Naive thymus-derived CD4-positive, alpha-beta T cell (primary cell): ENCODE data around the gene YAE1. TPM values are rescaled to one million over a fixed set of nuclear protein-coding genes. Genes with fewer than 3 reads are reported as not detected.

Source experiments
- ATAC-seq: fragments of 150-1000 bp; cut with Tn5 transposase; 2 replicates; pipeline ENCODE4 v1.10.0; 2021; ENCODE audit warnings: mild to moderate bottlenecking, moderate library complexity
- CTCF ChIA-PET: fragments of 350-600 bp; sonication (Branson Sonifier 250); formaldehyde crosslinking; loops from one replicate; lab custom pipeline; 2021; ENCODE audit warnings: antibody characterized with exemption; lab: Charles Lee
- POLR2A ChIA-PET: fragments of 350-600 bp; sonication (Branson Sonifier 250); formaldehyde crosslinking; loops from one replicate; lab custom pipeline; 2021; ENCODE audit warnings: antibody characterized with exemption, inconsistent platforms; lab: Charles Lee
- DNase-seq, 9 donors: peaks; one replicate each; pipeline versions ENCODE4 v3.0.0 to v3.0.0-alpha.2; 2020 to 2022; ENCODE audit warnings: mixed read lengths in 1 of 9
- H3K27ac ChIP-seq: one replicate; pipeline ENCODE4 v1.7.0; 2013; ENCODE audit warnings: mild to moderate bottlenecking, low read depth, low read length, moderate library complexity
- H3K27me3 ChIP-seq, 2 donors: one replicate each; pipeline ENCODE4 v1.7.0; 2013; ENCODE audit warnings: low read length in 2 of 2, mild to moderate bottlenecking in 2 of 2, moderate library complexity in 2 of 2; ENCODE audit not compliant: control insufficient read depth in 2 of 2, insufficient read depth in 2 of 2
- H3K36me3 ChIP-seq, 3 experiments: 1 replicate in 2 of 3; 2 replicates in 1 of 3; pipeline ENCODE4 v1.7.0; 2013; ENCODE audit warnings: low read length in 3 of 3, mild to moderate bottlenecking in 3 of 3, moderate library complexity in 1 of 3; ENCODE audit not compliant: insufficient read depth in 3 of 3, control insufficient read depth in 2 of 3
- H3K4me1 ChIP-seq, 2 donors: one replicate each; pipeline ENCODE4 v1.7.0; 2013; ENCODE audit warnings: low read length in 2 of 2, mild to moderate bottlenecking in 2 of 2, moderate library complexity in 1 of 2; ENCODE audit not compliant: control insufficient read depth in 2 of 2, insufficient read depth in 2 of 2
- H3K4me3 ChIP-seq: 2 replicates; pipeline ENCODE4 v1.7.0; 2013; ENCODE audit warnings: mild to moderate bottlenecking, low read length
- H3K9me3 ChIP-seq, 3 experiments: 1 replicate in 2 of 3; 2 replicates in 1 of 3; pipeline ENCODE4 v1.7.0; 2013; ENCODE audit warnings: low read length in 3 of 3; ENCODE audit not compliant: control insufficient read depth in 2 of 3
- H3K27ac Mint-ChIP-seq, 9 donors: one replicate each; pipeline ENCODE4 v1.8.0; 2020 to 2022; ENCODE audit warnings: mixed read lengths in 9 of 9, mild to moderate bottlenecking in 8 of 9, moderate library complexity in 5 of 9, inconsistent platforms in 2 of 9
- H3K27me3 Mint-ChIP-seq, 5 donors: one replicate each; pipeline ENCODE4 v1.8.0; 2021 to 2022; ENCODE audit warnings: mixed read lengths in 5 of 5, mild to moderate bottlenecking in 1 of 5
- H3K36me3 Mint-ChIP-seq, 5 donors: one replicate each; pipeline ENCODE4 v1.8.0; 2020 to 2022; ENCODE audit warnings: mixed read lengths in 5 of 5, mild to moderate bottlenecking in 3 of 5, inconsistent platforms in 1 of 5
- H3K4me1 Mint-ChIP-seq, 7 donors: one replicate each; pipeline ENCODE4 v1.8.0; 2020 to 2022; ENCODE audit warnings: mixed read lengths in 7 of 7, mild to moderate bottlenecking in 3 of 7, inconsistent platforms in 1 of 7
- H3K4me3 Mint-ChIP-seq, 10 donors: one replicate each; pipeline ENCODE4 v1.8.0; 2020 to 2022; ENCODE audit warnings: mild to moderate bottlenecking in 10 of 10, mixed read lengths in 10 of 10, moderate library complexity in 6 of 10, inconsistent platforms in 2 of 10
- H3K9me3 Mint-ChIP-seq, 11 donors: one replicate each; pipeline ENCODE4 v1.8.0; 2020 to 2022; ENCODE audit warnings: mixed read lengths in 11 of 11, mild to moderate bottlenecking in 4 of 11, inconsistent platforms in 1 of 11, moderate library complexity in 1 of 11
- intact Hi-C, 2 donors: fragments of 100-400 bp; cut with micrococcal nuclease; formaldehyde crosslinking; loops; one replicate each; pipeline ENCODE4 v1.15.1; 2023
- polyA plus RNA-seq, 2 donors: library from polyadenylated mRNA; unstranded; fragments of 300-500 nt; fragmentation: Illumina TruSeq; gene quantifications; one replicate each; pipeline ENCODE4 v1.2.3, GENCODE V29; 2021
- total RNA-seq, 6 experiments: library from RNA in 5 of 6; stranded (reverse) in 5 of 6; gene quantifications; 1 replicate in 5 of 6; 2 replicates in 1 of 6; pipeline ENCODE4 v1.2.3 and lab custom pipeline; 2021 to 2026

The YAE1 gene
- total and polyA plus RNA-seq, 7 experiments from 2014 or later = 10.2 to 34.2 (median 18.9) TPM

DNA sequence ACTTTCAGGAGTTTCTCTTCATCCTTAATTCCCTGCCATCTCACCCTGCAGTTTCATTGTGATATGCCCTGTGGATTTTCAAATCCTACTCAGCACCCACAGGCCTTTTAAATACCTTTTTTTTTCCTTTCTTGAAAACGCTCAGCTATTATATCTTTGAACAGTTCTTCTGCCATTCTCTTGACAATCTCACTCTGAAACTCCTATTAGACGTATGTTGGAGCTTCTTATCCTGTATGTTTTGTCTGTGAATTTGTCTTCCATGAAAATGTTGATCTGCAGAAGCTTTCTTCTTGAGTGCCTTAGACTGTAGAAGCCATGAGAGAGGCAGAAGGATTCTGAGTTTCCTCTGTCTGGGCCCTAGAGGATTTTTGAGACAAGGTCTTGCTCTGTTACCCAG lies 18.9 kb upstream of the YAE1 start:
- intact Hi-C loops = no loop called here
- DNase-seq (no peak), ATAC-seq (no peak)
- H3K4me3 ChIP-seq = no peak overlapping the region
- peaks cover 0 to 7% (median 0%) of the 10 kb centered on the region in 5 donors for H3K27me3 Mint-ChIP-seq
- H3K4me3 Mint-ChIP-seq = no peak overlapping the region
- ChIA-PET CTCF (no interaction called here), POLR2A (no interaction called here)
- peaks cover 0 to 5% (median 0%) of the 10 kb centered on the region in 3 experiments for H3K9me3 ChIP-seq
- no peaks in the 10 kb centered on the region for H3K27me3 ChIP-seq
- H3K36me3 ChIP-seq = no peaks in the 10 kb centered on the region
- no peak overlapping the region for H3K27ac Mint-ChIP-seq
- H3K36me3 Mint-ChIP-seq = peaks cover 0 to 20% (median 14%) of the 10 kb centered on the region in 5 donors
- no peaks in the 10 kb centered on the region for H3K4me1 ChIP-seq
- no peaks in the 10 kb centered on the region for H3K4me1 Mint-ChIP-seq
- H3K27ac ChIP-seq = no peak overlapping the region
- peaks cover 5 to 27% (median 15%) of the 10 kb centered on the region in 11 donors for H3K9me3 Mint-ChIP-seq

- Mint-ChIP-seq H3K4me1 (no peaks in the 10 kb centered on the region), H3K9me3 (peaks cover 5 to 27% (median 13%) of the 10 kb centered on the region in 11 donors), H3K4me3 (no peak overlapping the region), H3K27me3 (peaks cover 0 to 13% (median 5%) of the 10 kb centered on the region in 5 donors), H3K27ac (no peak overlapping the region), H3K36me3 (peaks cover 0 to 20% (median 14%) of the 10 kb centered on the region in 5 donors)
- H3K4me3 ChIP-seq = no peak overlapping the region
- H3K27me3 ChIP-seq = no peaks in the 10 kb centered on the region
- H3K9me3 ChIP-seq = peaks cover 0 to 5% (median 0%) of the 10 kb centered on the region in 3 experiments
- no peak for ATAC-seq
- intact Hi-C loops = no loop called here
- ChIA-PET CTCF (no interaction called here), POLR2A (no interaction called here)
- H3K27ac ChIP-seq = no peak overlapping the region
- no peaks in the 10 kb centered on the region for H3K36me3 ChIP-seq
- H3K4me1 ChIP-seq = no peaks in the 10 kb centered on the region
- DNase-seq = no peak
These were observed 15.8 kb upstream of the YAE1 start for GRCh38 chr7:39550411-39550810.

GRCh38 chr7:39553436-39553835 lies 12.8 kb upstream of the YAE1 start:
- Histone ChIP-seq H3K27me3 (no peaks in the 10 kb centered on the region), H3K27ac (no peak overlapping the region), H3K4me1 (no peaks in the 10 kb centered on the region), H3K9me3 (no peaks in the 10 kb centered on the region), H3K36me3 (no peaks in the 10 kb centered on the region), H3K4me3 (no peak overlapping the region)
- Mint-ChIP-seq H3K36me3 (peaks cover 0 to 7% (median 3%) of the 10 kb centered on the region in 5 donors), H3K9me3 (peaks cover 0 to 4% (median 2%) of the 10 kb centered on the region in 11 donors), H3K27ac (no peak overlapping the region), H3K4me3 (no peak overlapping the region), H3K4me1 (no peaks in the 10 kb centered on the region), H3K27me3 (peaks cover 0 to 36% (median 12%) of the 10 kb centered on the region in 5 donors)
- DNase-seq (no peak), ATAC-seq (no peak)
- intact Hi-C loops = no loop called here
- CTCF ChIA-PET = no interaction called here
- POLR2A ChIA-PET = no interaction called here

DNA sequence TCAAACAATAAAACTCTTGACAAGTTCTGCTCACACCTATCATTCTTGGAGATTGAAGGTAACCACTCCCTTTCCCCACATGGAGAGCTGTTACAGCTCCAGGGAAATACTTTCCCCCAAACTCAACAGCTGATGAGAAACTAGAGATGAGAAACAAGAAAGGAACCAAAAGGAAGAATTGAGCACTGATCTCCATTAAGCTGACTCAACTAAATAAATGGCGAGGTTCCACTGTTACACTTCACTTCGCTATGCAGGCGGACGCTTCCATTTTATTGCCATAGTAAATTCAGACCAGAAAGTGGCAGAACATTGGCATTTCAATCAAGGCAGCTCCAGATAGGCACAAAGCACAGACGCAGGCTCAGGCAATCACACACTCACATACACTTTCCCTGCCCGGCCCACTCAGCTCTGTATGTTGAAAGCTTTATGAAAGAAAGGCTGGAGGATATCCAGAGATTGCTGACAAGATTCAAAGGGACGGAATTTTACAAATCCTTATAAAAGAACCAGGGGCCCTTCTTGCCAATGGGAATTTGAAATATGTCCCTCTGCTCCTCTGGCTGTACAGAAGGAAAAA lies 11.5 kb upstream of the YAE1 start:
- no peaks in the 10 kb centered on the region for H3K9me3 ChIP-seq
- ATAC-seq (no peak), DNase-seq (no peak)
- H3K27me3 ChIP-seq = no peaks in the 10 kb centered on the region
- no peak overlapping the region for H3K27ac ChIP-seq
- intact Hi-C loops = no loop called here
- Mint-ChIP-seq H3K9me3 (no peaks in the 10 kb centered on the region), H3K27me3 (peaks cover 0 to 39% (median 12%) of the 10 kb centered on the region in 5 donors), H3K4me1 (no peaks in the 10 kb centered on the region), H3K27ac (no peak overlapping the region), H3K36me3 (peaks cover 0 to 4% (median 0%) of the 10 kb centered on the region in 5 donors), H3K4me3 (no peak overlapping the region)
- no peak overlapping the region for H3K4me3 ChIP-seq
- no peaks in the 10 kb centered on the region for H3K36me3 ChIP-seq
- ChIA-PET POLR2A (no interaction called here), CTCF (no interaction called here)
- H3K4me1 ChIP-seq = no peaks in the 10 kb centered on the region

DNA sequence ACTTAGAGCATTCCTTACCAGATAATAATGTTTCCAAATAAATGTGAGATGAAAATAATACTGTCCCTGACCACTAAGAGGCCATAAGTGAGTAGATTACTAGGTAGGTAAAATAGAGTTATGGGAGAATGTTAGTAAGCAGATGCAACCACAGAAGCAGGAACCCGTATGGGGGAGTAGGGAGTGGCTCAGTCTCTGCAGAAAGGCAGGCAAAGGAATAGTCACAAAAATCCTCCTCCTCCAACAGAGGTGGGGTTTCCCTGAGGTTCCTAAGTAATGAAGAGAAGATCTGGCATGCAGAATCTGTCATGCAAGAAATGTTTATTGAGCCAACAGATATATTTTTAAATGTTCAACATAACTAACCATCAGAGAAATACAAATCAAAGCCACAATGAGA lies 9.0 kb upstream of the YAE1 start:
- no peaks in the 10 kb centered on the region for H3K4me1 ChIP-seq
- H3K27ac Mint-ChIP-seq = no peak overlapping the region
- DNase-seq = no peak
- no peak for ATAC-seq
- H3K9me3 ChIP-seq = no peaks in the 10 kb centered on the region
- no peak overlapping the region for H3K27ac ChIP-seq
- peaks cover 0 to 59% (median 16%) of the 10 kb centered on the region in 5 donors for H3K27me3 Mint-ChIP-seq
- H3K9me3 Mint-ChIP-seq = no peaks in the 10 kb centered on the region
- no peaks in the 10 kb centered on the region for H3K36me3 ChIP-seq
- POLR2A ChIA-PET = no interaction called here
- H3K4me3 Mint-ChIP-seq = no peak overlapping the region
- intact Hi-C loops = no loop called here
- no peaks in the 10 kb centered on the region for H3K27me3 ChIP-seq
- CTCF ChIA-PET = no interaction called here
- H3K4me3 ChIP-seq = no peak overlapping the region
- H3K36me3 Mint-ChIP-seq = no peaks in the 10 kb centered on the region
- no peaks in the 10 kb centered on the region for H3K4me1 Mint-ChIP-seq

GRCh38 chr7:39557911-39558310 lies 8.3 kb upstream of the YAE1 start:
- Histone ChIP-seq H3K27me3 (no peaks in the 10 kb centered on the region), H3K27ac (no peak overlapping the region), H3K4me3 (no peak overlapping the region), H3K9me3 (no peaks in the 10 kb centered on the region), H3K36me3 (no peaks in the 10 kb centered on the region), H3K4me1 (no peaks in the 10 kb centered on the region)
- ATAC-seq (no peak), DNase-seq (no peak)
- H3K9me3 Mint-ChIP-seq = no peaks in the 10 kb centered on the region
- ChIA-PET CTCF (interaction anchor here (0.6 kb wide), 1 partner anchor 16 kb away, joined by 3 read pairs; no protein-coding TSS in a partner anchor), POLR2A (no interaction called here)
- peaks cover 0 to 64% (median 16%) of the 10 kb centered on the region in 5 donors for H3K27me3 Mint-ChIP-seq
- no peak overlapping the region for H3K27ac Mint-ChIP-seq
- H3K4me1 Mint-ChIP-seq = no peaks in the 10 kb centered on the region
- H3K36me3 Mint-ChIP-seq = no peaks in the 10 kb centered on the region
- intact Hi-C loops = no loop called here
- H3K4me3 Mint-ChIP-seq = no peak overlapping the region

- H3K4me3 Mint-ChIP-seq = no peak overlapping the region
These were observed 5.8 kb upstream of the YAE1 start for GRCh38 chr7:39560408-39560807.

More at GRCh38 chr7:39560408-39560807, 5.8 kb upstream of the YAE1 start:
- ATAC-seq (no peak), DNase-seq (no peak)
- peaks cover 0 to 57% (median 13%) of the 10 kb centered on the region in 5 donors for H3K27me3 Mint-ChIP-seq
- ChIA-PET CTCF (no interaction called here), POLR2A (no interaction called here)
- peaks cover 0 to 8% (median 1%) of the 10 kb centered on the region in 7 donors for H3K4me1 Mint-ChIP-seq
- Histone ChIP-seq H3K36me3 (no peaks in the 10 kb centered on the region), H3K4me1 (no peaks in the 10 kb centered on the region), H3K4me3 (no peak overlapping the region), H3K27ac (no peak overlapping the region), H3K27me3 (no peaks in the 10 kb centered on the region), H3K9me3 (no peaks in the 10 kb centered on the region)
- H3K9me3 Mint-ChIP-seq = no peaks in the 10 kb centered on the region
- no peak overlapping the region for H3K27ac Mint-ChIP-seq
- H3K36me3 Mint-ChIP-seq = no peaks in the 10 kb centered on the region
- intact Hi-C loops = no loop called here
